GM23338 (cell line): ENCODE measurements around the gene TRIP4. TPM values are rescaled to one million over a fixed set of nuclear protein-coding genes. Genes with fewer than 3 reads are reported as not detected.

Experiments used
- ATAC-seq: fragments of 200-7000 bp; cut with Tn5 transposase; 3 replicates; pipeline ENCODE4 v1.9.1; 2020
- DNase-seq: peaks from one replicate; pipeline ENCODE4 v3.0.0-alpha.2; 2015; ENCODE audit warnings: low spot score
- H2AFZ ChIP-seq: fragments of 200-600 bp; sonication (generic); 2 replicates; pipeline ENCODE4 v1.8.0; 2016; ENCODE audit warnings: antibody characterized with exemption, mild to moderate bottlenecking, moderate library complexity
- H3F3A ChIP-seq: fragments of 200-600 bp; sonication (generic); replicated peaks from 2 replicates; pipeline ENCODE4 v1.8.0; 2017; ENCODE audit warnings: antibody characterized with exemption, mixed run types, low read depth
- H3K27ac ChIP-seq: fragments of 200-600 bp; sonication (generic); 2 replicates; pipeline ENCODE4 v1.6.1; 2016; ENCODE audit warnings: low read depth
- H3K27me3 ChIP-seq: fragments of 200-600 bp; sonication (generic); 2 replicates; pipeline ENCODE4 v1.8.0; 2016; ENCODE audit warnings: mild to moderate bottlenecking, mixed run types, moderate library complexity; ENCODE audit not compliant: insufficient read depth
- H3K36me3 ChIP-seq: fragments of 200-600 bp; sonication (generic); 2 replicates; pipeline ENCODE4 v1.8.0; 2016; ENCODE audit warnings: mild to moderate bottlenecking; ENCODE audit not compliant: insufficient read depth
- H3K4me1 ChIP-seq: fragments of 200-600 bp; sonication (generic); 2 replicates; pipeline ENCODE4 v1.8.0; 2016; ENCODE audit warnings: mild to moderate bottlenecking, moderate library complexity; ENCODE audit not compliant: insufficient read depth
- H3K4me2 ChIP-seq: fragments of 200-600 bp; sonication (generic); 2 replicates; pipeline ENCODE4 v1.7.1; 2017; ENCODE audit warnings: mixed run types
- H3K4me3 ChIP-seq: fragments of 200-600 bp; sonication (generic); 2 replicates; pipeline ENCODE4 v1.6.1; 2016; ENCODE audit warnings: mixed run types
- H3K79me2 ChIP-seq: fragments of 200-600 bp; sonication (generic); replicated peaks from 2 replicates; pipeline ENCODE4 v1.8.0; 2017; ENCODE audit warnings: mild to moderate bottlenecking; ENCODE audit not compliant: insufficient read depth
- H3K9me2 ChIP-seq: fragments of 200-600 bp; sonication (generic); 2 replicates; pipeline ENCODE4 v1.8.0; 2017; ENCODE audit not compliant: insufficient read depth
- H4K20me1 ChIP-seq: fragments of 200-600 bp; sonication (generic); replicated peaks from 2 replicates; pipeline ENCODE4 v1.8.0; 2017; ENCODE audit warnings: mild to moderate bottlenecking; ENCODE audit not compliant: insufficient read depth
- H3K27ac Mint-ChIP-seq: 2 replicates; pipeline ENCODE4 v1.8.0; 2020; ENCODE audit warnings: inconsistent platforms, mild to moderate bottlenecking, moderate library complexity, mixed read lengths
- H3K27me3 Mint-ChIP-seq: 3 replicates; pipeline ENCODE4 v1.8.0; 2022; ENCODE audit warnings: low read depth, mild to moderate bottlenecking, moderate library complexity, mixed read lengths, inconsistent platforms; ENCODE audit not compliant: insufficient read depth, poor library complexity
- H3K36me3 Mint-ChIP-seq: 3 replicates; pipeline ENCODE4 v1.8.0; 2021; ENCODE audit warnings: low read depth, mild to moderate bottlenecking, inconsistent platforms, moderate library complexity, mixed read lengths
- H3K4me1 Mint-ChIP-seq: 3 replicates; pipeline ENCODE4 v1.8.0; 2020; ENCODE audit warnings: mild to moderate bottlenecking, inconsistent platforms, mixed read lengths
- H3K4me3 Mint-ChIP-seq: 3 replicates; pipeline ENCODE4 v1.8.0; 2021; ENCODE audit warnings: moderate library complexity, mild to moderate bottlenecking, inconsistent platforms, mixed read lengths
- H3K9me3 Mint-ChIP-seq: 3 replicates; pipeline ENCODE4 v1.8.0; 2020; ENCODE audit warnings: moderate library complexity, mild to moderate bottlenecking, inconsistent platforms, mixed read lengths
- CREB1 ChIP-seq: fragments of 250-450 bp; sonication (Bioruptor Pico); IDR thresholded peaks from 2 replicates; pipeline ENCODE4 v1.5.0; 2020; ENCODE audit warnings: low read depth, mild to moderate bottlenecking, moderate library complexity
- EZH2 ChIP-seq: fragments of 200-600 bp; sonication (generic); IDR thresholded peaks from one replicate; pipeline ENCODE4 v1.8.0; 2017; ENCODE audit warnings: antibody characterized with exemption, mild to moderate bottlenecking, low read depth; ENCODE audit not compliant: unreplicated experiment
- EZH2phosphoT487 ChIP-seq: fragments of 200-600 bp; sonication (generic); IDR thresholded peaks from one replicate; pipeline ENCODE4 v1.8.1; 2018; ENCODE audit warnings: antibody characterized with exemption; ENCODE audit not compliant: unreplicated experiment
- JUNB ChIP-seq: IDR thresholded peaks from one replicate; pipeline ENCODE4 v1.6.1; 2016; ENCODE audit warnings: antibody characterized with exemption; ENCODE audit not compliant: unreplicated experiment
- NANOG ChIP-seq: IDR thresholded peaks from 2 replicates; pipeline ENCODE4 v1.6.1; 2016; ENCODE audit warnings: antibody characterized with exemption, borderline replicate concordance
- POLR2AphosphoS5 ChIP-seq: IDR thresholded peaks from 2 replicates; pipeline ENCODE4 v1.6.1; 2016; ENCODE audit warnings: antibody characterized with exemption, low read depth
- STAT1 ChIP-seq: IDR thresholded peaks from one replicate; pipeline ENCODE4 v1.6.1; 2016; ENCODE audit warnings: antibody characterized with exemption; ENCODE audit not compliant: unreplicated experiment
- ZNF114 ChIP-seq: fragments of 250-450 bp; sonication (Bioruptor Pico); IDR thresholded peaks from 2 replicates; pipeline ENCODE4 v1.5.0; 2020; ENCODE audit warnings: mild to moderate bottlenecking, moderate library complexity
- ZNF331 ChIP-seq: fragments of 250-450 bp; sonication (Bioruptor Pico); IDR thresholded peaks from 2 replicates; pipeline ENCODE4 v1.5.0; 2020; ENCODE audit warnings: low read depth, mild to moderate bottlenecking, moderate library complexity
- polyA plus RNA-seq: library from polyadenylated mRNA; unstranded; fragments of >200 nt; fragmentation: Nextera tagmentation; extraction: Ambion mirVana; gene quantifications from 2 replicates; pipeline ENCODE4 v1.2.1, GENCODE V29; 2016
- total RNA-seq: library from RNA; depleted of rRNA; stranded (reverse); fragments of >200 nt; shearing (Covaris generic); gene quantifications from 2 replicates; pipeline ENCODE4 v1.2.3, GENCODE V29; 2014
- TF ChIP-seq, protein P1 (sequence below): IDR thresholded peaks from 2 replicates; pipeline ENCODE4 v1.6.1; 2016; ENCODE audit warnings: antibody characterized with exemption
- TF ChIP-seq, protein P2 (sequence below): fragments of 250-450 bp; sonication (Bioruptor Pico); IDR thresholded peaks from 2 replicates; pipeline ENCODE4 v1.5.0; 2020; ENCODE audit warnings: mild to moderate bottlenecking, moderate library complexity
- TF ChIP-seq, protein P3 (sequence below), 2 experiments: fragments of 200-600 bp in 1 of 2; sonication (generic) in 1 of 2; conservative IDR thresholded peaks; 2 replicates each; pipeline versions ENCODE4 v1.5.1 to v1.6.1; 2016 to 2017; ENCODE audit warnings: antibody characterized with exemption in 2 of 2, low read depth in 2 of 2, mild to moderate bottlenecking in 2 of 2, moderate library complexity in 1 of 2
- TF ChIP-seq, protein P4 (sequence below): IDR thresholded peaks from one replicate; pipeline ENCODE4 v1.6.1; 2018; ENCODE audit warnings: antibody characterized with exemption; ENCODE audit not compliant: unreplicated experiment

Gene TRIP4
- total and polyA plus RNA-seq, 2 experiments from 2014 or later = 10.3 to 16.0 TPM

DNA sequence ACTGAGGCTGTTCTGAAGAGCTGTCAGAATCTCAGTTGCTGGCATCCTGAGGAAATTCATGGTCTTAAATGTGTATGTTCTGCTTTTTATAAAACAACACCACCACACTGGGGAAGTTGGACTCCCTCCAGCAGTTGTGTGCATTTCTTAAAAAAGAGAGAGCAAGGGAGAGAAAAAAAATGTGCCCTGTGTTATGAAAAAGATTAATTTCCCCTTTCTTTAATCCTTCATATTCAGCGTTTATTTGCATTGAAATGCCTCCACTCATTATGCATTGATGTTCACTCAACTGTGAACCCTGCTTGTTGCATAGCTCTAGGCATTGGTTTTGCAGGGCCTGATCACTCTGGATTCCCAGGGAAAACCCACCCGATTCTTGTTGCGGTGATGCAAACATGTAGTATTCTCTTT, 68.3 kb downstream of the TRIP4 start:
- Histone ChIP-seq H3K4me1 (peaks cover 24% of the 10 kb centered on the region), H3F3A (no peaks in the 10 kb centered on the region), H3K36me3 (no peaks in the 10 kb centered on the region), H3K4me2 (no peak overlapping the region), H3K9me2 (no peaks in the 10 kb centered on the region), H3K79me2 (no peaks in the 10 kb centered on the region), H2AFZ (no peak overlapping the region), H3K27me3 (no peaks in the 10 kb centered on the region), H3K27ac (no peak overlapping the region), H4K20me1 (no peaks in the 10 kb centered on the region), H3K4me3 (no peak overlapping the region)
- H3K27me3 Mint-ChIP-seq = peaks cover 2% of the 10 kb centered on the region
- H3K9me3 Mint-ChIP-seq = no peaks in the 10 kb centered on the region
- no peak overlapping the region for H3K27ac Mint-ChIP-seq
- peaks cover 34% of the 10 kb centered on the region for H3K4me1 Mint-ChIP-seq
- TF ChIP-seq ZNF331 (CRISPR knock-in tag) (no peak), EZH2phosphoT487 (no peak), ZNF114 (CRISPR knock-in tag) (no peak), CREB1 (no peak), POLR2AphosphoS5 (no peak), EZH2 (no peak), JUNB (no peak), NANOG (no peak), STAT1 (no peak)
- TF ChIP-seq, protein P1, sequence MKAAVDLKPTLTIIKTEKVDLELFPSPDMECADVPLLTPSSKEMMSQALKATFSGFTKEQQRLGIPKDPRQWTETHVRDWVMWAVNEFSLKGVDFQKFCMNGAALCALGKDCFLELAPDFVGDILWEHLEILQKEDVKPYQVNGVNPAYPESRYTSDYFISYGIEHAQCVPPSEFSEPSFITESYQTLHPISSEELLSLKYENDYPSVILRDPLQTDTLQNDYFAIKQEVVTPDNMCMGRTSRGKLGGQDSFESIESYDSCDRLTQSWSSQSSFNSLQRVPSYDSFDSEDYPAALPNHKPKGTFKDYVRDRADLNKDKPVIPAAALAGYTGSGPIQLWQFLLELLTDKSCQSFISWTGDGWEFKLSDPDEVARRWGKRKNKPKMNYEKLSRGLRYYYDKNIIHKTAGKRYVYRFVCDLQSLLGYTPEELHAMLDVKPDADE = no peak
- TF ChIP-seq, protein P2, sequence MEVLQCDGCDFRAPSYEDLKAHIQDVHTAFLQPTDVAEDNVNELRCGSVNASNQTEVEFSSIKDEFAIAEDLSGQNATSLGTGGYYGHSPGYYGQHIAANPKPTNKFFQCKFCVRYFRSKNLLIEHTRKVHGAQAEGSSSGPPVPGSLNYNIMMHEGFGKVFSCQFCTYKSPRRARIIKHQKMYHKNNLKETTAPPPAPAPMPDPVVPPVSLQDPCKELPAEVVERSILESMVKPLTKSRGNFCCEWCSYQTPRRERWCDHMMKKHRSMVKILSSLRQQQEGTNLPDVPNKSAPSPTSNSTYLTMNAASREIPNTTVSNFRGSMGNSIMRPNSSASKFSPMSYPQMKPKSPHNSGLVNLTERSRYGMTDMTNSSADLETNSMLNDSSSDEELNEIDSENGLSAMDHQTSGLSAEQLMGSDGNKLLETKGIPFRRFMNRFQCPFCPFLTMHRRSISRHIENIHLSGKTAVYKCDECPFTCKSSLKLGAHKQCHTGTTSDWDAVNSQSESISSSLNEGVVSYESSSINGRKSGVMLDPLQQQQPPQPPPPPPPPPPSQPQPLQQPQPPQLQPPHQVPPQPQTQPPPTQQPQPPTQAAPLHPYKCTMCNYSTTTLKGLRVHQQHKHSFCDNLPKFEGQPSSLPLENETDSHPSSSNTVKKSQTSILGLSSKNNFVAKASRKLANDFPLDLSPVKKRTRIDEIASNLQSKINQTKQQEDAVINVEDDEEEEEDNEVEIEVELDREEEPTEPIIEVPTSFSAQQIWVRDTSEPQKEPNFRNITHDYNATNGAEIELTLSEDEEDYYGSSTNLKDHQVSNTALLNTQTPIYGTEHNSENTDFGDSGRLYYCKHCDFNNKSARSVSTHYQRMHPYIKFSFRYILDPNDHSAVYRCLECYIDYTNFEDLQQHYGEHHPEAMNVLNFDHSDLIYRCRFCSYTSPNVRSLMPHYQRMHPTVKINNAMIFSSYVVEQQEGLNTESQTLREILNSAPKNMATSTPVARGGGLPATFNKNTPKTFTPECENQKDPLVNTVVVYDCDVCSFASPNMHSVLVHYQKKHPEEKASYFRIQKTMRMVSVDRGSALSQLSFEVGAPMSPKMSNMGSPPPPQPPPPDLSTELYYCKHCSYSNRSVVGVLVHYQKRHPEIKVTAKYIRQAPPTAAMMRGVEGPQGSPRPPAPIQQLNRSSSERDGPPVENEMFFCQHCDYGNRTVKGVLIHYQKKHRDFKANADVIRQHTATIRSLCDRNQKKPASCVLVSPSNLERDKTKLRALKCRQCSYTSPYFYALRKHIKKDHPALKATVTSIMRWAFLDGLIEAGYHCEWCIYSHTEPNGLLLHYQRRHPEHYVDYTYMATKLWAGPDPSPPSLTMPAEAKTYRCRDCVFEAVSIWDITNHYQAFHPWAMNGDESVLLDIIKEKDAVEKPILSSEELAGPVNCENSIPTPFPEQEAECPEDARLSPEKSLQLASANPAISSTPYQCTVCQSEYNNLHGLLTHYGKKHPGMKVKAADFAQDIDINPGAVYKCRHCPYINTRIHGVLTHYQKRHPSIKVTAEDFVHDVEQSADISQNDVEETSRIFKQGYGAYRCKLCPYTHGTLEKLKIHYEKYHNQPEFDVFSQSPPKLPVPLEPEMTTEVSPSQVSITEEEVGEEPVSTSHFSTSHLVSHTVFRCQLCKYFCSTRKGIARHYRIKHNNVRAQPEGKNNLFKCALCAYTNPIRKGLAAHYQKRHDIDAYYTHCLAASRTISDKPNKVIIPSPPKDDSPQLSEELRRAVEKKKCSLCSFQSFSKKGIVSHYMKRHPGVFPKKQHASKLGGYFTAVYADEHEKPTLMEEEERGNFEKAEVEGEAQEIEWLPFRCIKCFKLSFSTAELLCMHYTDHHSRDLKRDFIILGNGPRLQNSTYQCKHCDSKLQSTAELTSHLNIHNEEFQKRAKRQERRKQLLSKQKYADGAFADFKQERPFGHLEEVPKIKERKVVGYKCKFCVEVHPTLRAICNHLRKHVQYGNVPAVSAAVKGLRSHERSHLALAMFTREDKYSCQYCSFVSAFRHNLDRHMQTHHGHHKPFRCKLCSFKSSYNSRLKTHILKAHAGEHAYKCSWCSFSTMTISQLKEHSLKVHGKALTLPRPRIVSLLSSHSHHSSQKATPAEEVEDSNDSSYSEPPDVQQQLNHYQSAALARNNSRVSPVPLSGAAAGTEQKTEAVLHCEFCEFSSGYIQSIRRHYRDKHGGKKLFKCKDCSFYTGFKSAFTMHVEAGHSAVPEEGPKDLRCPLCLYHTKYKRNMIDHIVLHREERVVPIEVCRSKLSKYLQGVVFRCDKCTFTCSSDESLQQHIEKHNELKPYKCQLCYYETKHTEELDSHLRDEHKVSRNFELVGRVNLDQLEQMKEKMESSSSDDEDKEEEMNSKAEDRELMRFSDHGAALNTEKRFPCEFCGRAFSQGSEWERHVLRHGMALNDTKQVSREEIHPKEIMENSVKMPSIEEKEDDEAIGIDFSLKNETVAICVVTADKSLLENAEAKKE (CRISPR knock-in tag) = no peak
- TF ChIP-seq, protein P3, sequence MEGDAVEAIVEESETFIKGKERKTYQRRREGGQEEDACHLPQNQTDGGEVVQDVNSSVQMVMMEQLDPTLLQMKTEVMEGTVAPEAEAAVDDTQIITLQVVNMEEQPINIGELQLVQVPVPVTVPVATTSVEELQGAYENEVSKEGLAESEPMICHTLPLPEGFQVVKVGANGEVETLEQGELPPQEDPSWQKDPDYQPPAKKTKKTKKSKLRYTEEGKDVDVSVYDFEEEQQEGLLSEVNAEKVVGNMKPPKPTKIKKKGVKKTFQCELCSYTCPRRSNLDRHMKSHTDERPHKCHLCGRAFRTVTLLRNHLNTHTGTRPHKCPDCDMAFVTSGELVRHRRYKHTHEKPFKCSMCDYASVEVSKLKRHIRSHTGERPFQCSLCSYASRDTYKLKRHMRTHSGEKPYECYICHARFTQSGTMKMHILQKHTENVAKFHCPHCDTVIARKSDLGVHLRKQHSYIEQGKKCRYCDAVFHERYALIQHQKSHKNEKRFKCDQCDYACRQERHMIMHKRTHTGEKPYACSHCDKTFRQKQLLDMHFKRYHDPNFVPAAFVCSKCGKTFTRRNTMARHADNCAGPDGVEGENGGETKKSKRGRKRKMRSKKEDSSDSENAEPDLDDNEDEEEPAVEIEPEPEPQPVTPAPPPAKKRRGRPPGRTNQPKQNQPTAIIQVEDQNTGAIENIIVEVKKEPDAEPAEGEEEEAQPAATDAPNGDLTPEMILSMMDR (conservative IDR thresholded peaks at IDR 0.05; ENCODE audit: low read depth in 2 of 2) = no peak
- TF ChIP-seq, protein P4, sequence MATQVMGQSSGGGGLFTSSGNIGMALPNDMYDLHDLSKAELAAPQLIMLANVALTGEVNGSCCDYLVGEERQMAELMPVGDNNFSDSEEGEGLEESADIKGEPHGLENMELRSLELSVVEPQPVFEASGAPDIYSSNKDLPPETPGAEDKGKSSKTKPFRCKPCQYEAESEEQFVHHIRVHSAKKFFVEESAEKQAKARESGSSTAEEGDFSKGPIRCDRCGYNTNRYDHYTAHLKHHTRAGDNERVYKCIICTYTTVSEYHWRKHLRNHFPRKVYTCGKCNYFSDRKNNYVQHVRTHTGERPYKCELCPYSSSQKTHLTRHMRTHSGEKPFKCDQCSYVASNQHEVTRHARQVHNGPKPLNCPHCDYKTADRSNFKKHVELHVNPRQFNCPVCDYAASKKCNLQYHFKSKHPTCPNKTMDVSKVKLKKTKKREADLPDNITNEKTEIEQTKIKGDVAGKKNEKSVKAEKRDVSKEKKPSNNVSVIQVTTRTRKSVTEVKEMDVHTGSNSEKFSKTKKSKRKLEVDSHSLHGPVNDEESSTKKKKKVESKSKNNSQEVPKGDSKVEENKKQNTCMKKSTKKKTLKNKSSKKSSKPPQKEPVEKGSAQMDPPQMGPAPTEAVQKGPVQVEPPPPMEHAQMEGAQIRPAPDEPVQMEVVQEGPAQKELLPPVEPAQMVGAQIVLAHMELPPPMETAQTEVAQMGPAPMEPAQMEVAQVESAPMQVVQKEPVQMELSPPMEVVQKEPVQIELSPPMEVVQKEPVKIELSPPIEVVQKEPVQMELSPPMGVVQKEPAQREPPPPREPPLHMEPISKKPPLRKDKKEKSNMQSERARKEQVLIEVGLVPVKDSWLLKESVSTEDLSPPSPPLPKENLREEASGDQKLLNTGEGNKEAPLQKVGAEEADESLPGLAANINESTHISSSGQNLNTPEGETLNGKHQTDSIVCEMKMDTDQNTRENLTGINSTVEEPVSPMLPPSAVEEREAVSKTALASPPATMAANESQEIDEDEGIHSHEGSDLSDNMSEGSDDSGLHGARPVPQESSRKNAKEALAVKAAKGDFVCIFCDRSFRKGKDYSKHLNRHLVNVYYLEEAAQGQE = no peak
- no peak overlapping the region for H3K4me3 Mint-ChIP-seq
- H3K36me3 Mint-ChIP-seq = no peaks in the 10 kb centered on the region; the same call in 1 of the 3 replicates
- DNase-seq (no peak), ATAC-seq (no peak)
